Testis (tissue), 3 donors: ENCODE data around the gene XPNPEP1. TPM values are rescaled to one million over a fixed set of nuclear protein-coding genes. Genes with fewer than 3 reads are reported as not detected.
A peak's percentile ranks its signal among the peaks of the same experiment; 100 is the strongest.

ENCODE experiments used
- DNase-seq: peaks from one replicate; pipeline ENCODE4 v3.0.0-alpha.2; 2019
- H3K27ac ChIP-seq, 2 donors: fragments of 200-600 bp; sonication (generic); one replicate each; pipeline ENCODE4 v1.5.1; 2019
- H3K27me3 ChIP-seq: fragments of 200-600 bp; sonication (generic); one replicate; pipeline ENCODE4 v1.5.1; 2019
- H3K36me3 ChIP-seq: fragments of 200-600 bp; sonication (generic); one replicate; pipeline ENCODE4 v1.5.1; 2017; ENCODE audit warnings: low read depth; ENCODE audit errors: missing control alignments
- H3K4me1 ChIP-seq: fragments of 200-600 bp; sonication (generic); one replicate; pipeline ENCODE4 v1.5.1; 2019
- H3K4me3 ChIP-seq, 2 donors: fragments of 200-600 bp; sonication (generic); one replicate each; pipeline ENCODE4 v1.5.1; 2017 to 2019
- H3K9me3 ChIP-seq: fragments of 200-600 bp; sonication (generic); one replicate; pipeline ENCODE4 v1.5.1; 2017
- POLR2A ChIP-seq: fragments of 450-650 bp; IDR thresholded peaks from one replicate; pipeline ENCODE4 v1.6.1; 2017; ENCODE audit warnings: antibody characterized with exemption, mild to moderate bottlenecking, moderate library complexity
- WGBS, 2 donors: methylation state at CpG; one replicate each; pipeline ENCODE4 v1.1.5; 2018; 5-methylcytosine and 5-hydroxymethylcytosine counted together
- intact Hi-C: fragments of 100-400 bp; cut with DNase I; formaldehyde crosslinking; loops from one replicate; pipeline ENCODE4 v1.15.1; 2023; ENCODE audit warnings: low total_unique reads
- polyA plus RNA-seq: library from polyadenylated mRNA; stranded (reverse); fragments of 350-450 nt; fragmentation: Illumina TruSeq; extraction: RNeasy Lipid Tissue Mini Kit (QIAGEN cat#74804); gene quantifications from one replicate; pipeline ENCODE4 v1.2.3, GENCODE V29; 2014; ENCODE audit warnings: low read depth, low replicate concordance; ENCODE audit not compliant: insufficient read depth
- total RNA-seq, 2 donors: library from RNA; depleted of rRNA; stranded (reverse); fragments of >200 nt; gene quantifications; one replicate each; pipeline ENCODE4 v1.2.3, GENCODE V29; 2016
- TF ChIP-seq, protein P1 (sequence below), 3 experiments: fragments of 450-650 bp in 2 of 3; fragments of 200-600 bp in 1 of 3; sonication (generic) in 1 of 3; IDR thresholded peaks; one replicate each; pipeline ENCODE4 v1.5.1; 2016 to 2019; ENCODE audit warnings: antibody characterized with exemption in 3 of 3, mild to moderate bottlenecking in 2 of 3, moderate library complexity in 1 of 3

Gene XPNPEP1
- total and polyA plus RNA-seq, 3 donors from 2014 or later = 55.5 to 118 (median 90.2) TPM

GRCh38 chr10:109911903-109912302 lies 11.4 kb downstream of the XPNPEP1 start:
- no peak for DNase-seq
- Histone ChIP-seq H3K36me3 (no peaks in the 10 kb centered on the region), H3K27me3 (no peaks in the 10 kb centered on the region), H3K9me3 (no peaks in the 10 kb centered on the region), H3K4me3 (no peak overlapping the region), H3K4me1 (no peaks in the 10 kb centered on the region), H3K27ac (no peak overlapping the region)
- TF ChIP-seq, protein P1, sequence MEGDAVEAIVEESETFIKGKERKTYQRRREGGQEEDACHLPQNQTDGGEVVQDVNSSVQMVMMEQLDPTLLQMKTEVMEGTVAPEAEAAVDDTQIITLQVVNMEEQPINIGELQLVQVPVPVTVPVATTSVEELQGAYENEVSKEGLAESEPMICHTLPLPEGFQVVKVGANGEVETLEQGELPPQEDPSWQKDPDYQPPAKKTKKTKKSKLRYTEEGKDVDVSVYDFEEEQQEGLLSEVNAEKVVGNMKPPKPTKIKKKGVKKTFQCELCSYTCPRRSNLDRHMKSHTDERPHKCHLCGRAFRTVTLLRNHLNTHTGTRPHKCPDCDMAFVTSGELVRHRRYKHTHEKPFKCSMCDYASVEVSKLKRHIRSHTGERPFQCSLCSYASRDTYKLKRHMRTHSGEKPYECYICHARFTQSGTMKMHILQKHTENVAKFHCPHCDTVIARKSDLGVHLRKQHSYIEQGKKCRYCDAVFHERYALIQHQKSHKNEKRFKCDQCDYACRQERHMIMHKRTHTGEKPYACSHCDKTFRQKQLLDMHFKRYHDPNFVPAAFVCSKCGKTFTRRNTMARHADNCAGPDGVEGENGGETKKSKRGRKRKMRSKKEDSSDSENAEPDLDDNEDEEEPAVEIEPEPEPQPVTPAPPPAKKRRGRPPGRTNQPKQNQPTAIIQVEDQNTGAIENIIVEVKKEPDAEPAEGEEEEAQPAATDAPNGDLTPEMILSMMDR (IDR thresholded peaks at IDR 0.05) = no peak
- no peak for TF ChIP-seq POLR2A
- intact Hi-C loops = no loop called here
- 73 to 83% methylated on average over 3 of the region's 3 CpGs for WGBS, 2 donors

GRCh38 chr10:109906316-109906715 lies 17.0 kb downstream of the XPNPEP1 start:
- Histone ChIP-seq H3K36me3 (no peaks in the 10 kb centered on the region), H3K27me3 (no peaks in the 10 kb centered on the region), H3K9me3 (no peaks in the 10 kb centered on the region), H3K4me3 (no peak overlapping the region), H3K27ac (peak overlapping the region in 1 of 2 donors; percentile 29), H3K4me1 (peaks cover 33% of the 10 kb centered on the region)
- intact Hi-C loops = no loop called here
- TF ChIP-seq POLR2A = no peak
- TF ChIP-seq, protein P1 (IDR thresholded peaks at IDR 0.05) = no peak
- no peak for DNase-seq
- 61 to 64% methylated on average over 1 of the region's 1 CpG for WGBS, 2 donors

DNA sequence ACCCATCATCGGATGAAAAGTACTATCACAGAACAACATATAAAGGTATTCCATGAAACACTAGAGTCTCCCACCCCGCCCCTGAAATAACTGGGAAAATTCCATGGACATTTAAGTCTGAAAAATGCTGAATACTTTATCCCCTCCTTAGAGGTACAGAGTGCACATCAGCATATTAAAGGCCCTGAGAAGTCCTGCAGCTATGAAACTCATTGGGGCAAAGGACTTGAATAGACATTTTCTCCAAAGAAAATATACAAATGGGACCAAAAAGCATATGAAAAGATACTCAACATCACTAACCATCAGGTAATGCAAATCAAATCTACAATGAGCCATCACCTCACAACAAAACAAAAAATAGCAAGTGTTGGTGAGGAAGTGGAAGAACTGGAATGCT lies 18.9 kb downstream of the XPNPEP1 start:
- no peaks in the 10 kb centered on the region for H3K27me3 ChIP-seq
- no peak overlapping the region for H3K27ac ChIP-seq
- no peak for TF ChIP-seq POLR2A
- TF ChIP-seq, protein P1 (IDR thresholded peaks at IDR 0.05) = no peak
- no peak overlapping the region for H3K4me3 ChIP-seq
- 93 to 95% methylated on average over 2 of the region's 2 CpGs for WGBS, 2 donors
- H3K4me1 ChIP-seq = peaks cover 44% of the 10 kb centered on the region
- H3K9me3 ChIP-seq = no peaks in the 10 kb centered on the region
- DNase-seq = no peak
- intact Hi-C loops = no loop called here
- H3K36me3 ChIP-seq = no peaks in the 10 kb centered on the region

DNA sequence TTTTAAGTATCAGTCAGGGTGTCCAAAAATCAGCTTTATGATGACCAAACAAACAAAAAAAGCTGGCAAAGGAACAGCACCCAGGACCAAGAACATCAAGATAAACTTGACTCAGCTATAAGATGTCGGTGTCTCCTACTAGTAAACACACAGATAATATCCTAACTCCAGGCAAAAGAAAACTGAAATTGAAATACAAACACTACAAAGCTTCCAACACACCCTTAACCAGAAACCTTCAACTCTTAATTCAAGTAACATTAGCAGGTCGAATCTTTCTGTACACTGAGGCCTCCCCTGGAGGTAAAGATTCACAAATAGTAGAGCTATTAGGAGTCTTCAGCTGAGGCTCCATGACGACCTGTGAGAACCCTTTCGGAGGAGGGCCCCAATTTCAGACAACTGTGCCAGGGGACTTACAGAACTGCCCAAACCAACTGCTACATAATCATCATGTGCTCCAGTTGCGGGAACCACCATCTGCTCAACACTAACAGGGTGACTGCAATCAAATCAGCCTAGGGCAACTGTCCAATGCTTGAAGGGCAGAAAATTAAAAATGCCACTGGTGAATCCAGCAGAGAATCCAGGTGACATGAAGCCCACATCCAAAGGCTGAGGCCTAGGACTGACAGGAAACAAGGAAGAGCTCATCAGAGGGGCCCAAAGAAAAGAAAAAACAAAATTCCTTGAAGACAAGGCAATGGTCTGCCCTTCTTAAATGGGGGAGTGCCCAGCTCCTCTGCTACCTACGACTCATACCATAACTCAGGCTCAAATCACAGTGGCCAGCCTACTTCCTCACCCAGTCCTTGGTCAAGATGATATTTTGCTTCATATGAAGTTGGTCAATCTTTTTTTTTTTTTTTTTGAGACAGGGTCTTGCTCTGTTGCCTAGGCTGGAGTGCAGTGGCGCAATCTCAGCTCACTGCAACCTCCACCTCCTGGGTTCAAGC lies 20.0 kb downstream of the XPNPEP1 start:
- peaks cover 55% of the 10 kb centered on the region for H3K4me1 ChIP-seq
- DNase-seq = peak; percentile 45
- 49 to 67% methylated on average over 7 of the region's 7 CpGs for WGBS, 2 donors
- no peaks in the 10 kb centered on the region for H3K27me3 ChIP-seq
- intact Hi-C loops = no loop called here
- peak overlapping the region; percentile 56 to 82 for H3K27ac ChIP-seq
- H3K4me3 ChIP-seq = no peak overlapping the region
- TF ChIP-seq, protein P1 (IDR thresholded peaks at IDR 0.05) = no peak
- no peak for TF ChIP-seq POLR2A
- no peaks in the 10 kb centered on the region for H3K36me3 ChIP-seq
- no peaks in the 10 kb centered on the region for H3K9me3 ChIP-seq
